PFSK-1 (cell line): ENCODE measurements around the gene RHBG.

Experiments
- POLR2AphosphoS5 ChIP-seq: IDR thresholded peaks from 2 replicates; pipeline ENCODE4 v1.6.1; 2012; ENCODE audit warnings: low read depth, mild to moderate bottlenecking, control low read depth, low read length, moderate library complexity
- TAF1 ChIP-seq: IDR thresholded peaks from 2 replicates; pipeline ENCODE4 v1.6.1; 2012; ENCODE audit warnings: low read length, control low read depth, borderline replicate concordance; ENCODE audit not compliant: insufficient read depth

- TF ChIP-seq TAF1 (no peak), POLR2AphosphoS5 (no peak)
Measured at GRCh38 chr1:156407344-156407743, 38.3 kb downstream of the RHBG start.
